Neural cell (in vitro differentiated cells): ENCODE results near the gene ICAM3. TPM values are rescaled to one million over a fixed set of nuclear protein-coding genes. Genes with fewer than 3 reads are reported as not detected.
"Not testable (repeated sequence)": the region's sequence is repeated elsewhere in the genome, so short reads cannot be mapped to it uniquely, and the experiment has no call there.

Experiments used
- H2AFZ ChIP-seq: fragments of 200-600, 300-800 bp; sonication (generic), shearing (Covaris generic); 2 replicates; pipeline ENCODE4 v1.6.0; 2014; ENCODE audit warnings: low read depth, mild to moderate bottlenecking, antibody characterized with exemption, low read length, moderate library complexity
- H3F3A ChIP-seq: fragments of 200-600 bp; shearing (Covaris generic); 2 replicates; pipeline ENCODE4 v1.6.1; 2016; ENCODE audit warnings: mild to moderate bottlenecking, moderate library complexity, mixed read lengths, antibody characterized with exemption, low read length; ENCODE audit not compliant: insufficient read depth, poor library complexity, severe bottlenecking
- H3K27ac ChIP-seq: fragments of 200-600, 300-800 bp; sonication (generic), shearing (Covaris generic); 2 replicates; pipeline ENCODE4 v1.5.1; 2014; ENCODE audit warnings: mild to moderate bottlenecking, low read length, moderate library complexity
- H3K27me3 ChIP-seq: fragments of 300-800, 200-600 bp; sonication (generic), shearing (Covaris generic); 2 replicates; pipeline ENCODE4 v1.6.0; 2014; ENCODE audit warnings: mild to moderate bottlenecking, low read depth, low read length, moderate library complexity; ENCODE audit not compliant: insufficient read depth
- H3K36me3 ChIP-seq: fragments of 300-800, 200-600 bp; sonication (generic), shearing (Covaris generic); 2 replicates; pipeline ENCODE4 v1.5.1; 2014; ENCODE audit warnings: mild to moderate bottlenecking, antibody characterized with exemption, low read length, moderate library complexity; ENCODE audit not compliant: insufficient read depth
- H3K4me2 ChIP-seq: fragments of 300-800, 200-600 bp; sonication (generic), shearing (Covaris generic); 2 replicates; pipeline ENCODE4 v1.6.0; 2014; ENCODE audit warnings: mild to moderate bottlenecking, low read length
- H3K4me3 ChIP-seq: fragments of 300-800, 200-600 bp; sonication (generic), shearing (Covaris generic); 2 replicates; pipeline ENCODE4 v1.5.1; 2014; ENCODE audit warnings: mild to moderate bottlenecking, low read length, moderate library complexity
- H3K79me2 ChIP-seq: fragments of 200-600 bp; shearing (Covaris generic); replicated peaks from 2 replicates; pipeline ENCODE4 v1.6.0; 2014; ENCODE audit warnings: mild to moderate bottlenecking, low read length, moderate library complexity; ENCODE audit not compliant: insufficient read depth
- H3K9ac ChIP-seq: fragments of 300-800, 200-600 bp; sonication (generic), shearing (Covaris generic); 2 replicates; pipeline ENCODE4 v1.6.1; 2016; ENCODE audit warnings: mild to moderate bottlenecking, low read length, mixed read lengths
- H3K9me2 ChIP-seq: fragments of 200-600 bp; shearing (Covaris generic); 2 replicates; pipeline ENCODE4 v1.6.1; 2016; ENCODE audit warnings: mild to moderate bottlenecking, low read length, mixed read lengths; ENCODE audit not compliant: insufficient read depth
- H3K9me3 ChIP-seq: fragments of 200-600, 300-800 bp; sonication (generic), shearing (Covaris generic); 2 replicates; pipeline ENCODE4 v1.6.1; 2016; ENCODE audit warnings: mild to moderate bottlenecking, mixed run types, low read length, moderate library complexity, mixed read lengths
- H4K20me1 ChIP-seq: fragments of 200-600 bp; shearing (Covaris generic); 2 replicates; pipeline ENCODE4 v1.6.1; 2016; ENCODE audit warnings: mild to moderate bottlenecking, mixed run types; ENCODE audit not compliant: insufficient read depth
- EP300 ChIP-seq: fragments of 450-650 bp; conservative IDR thresholded peaks from 2 replicates; pipeline ENCODE4 v1.6.1; 2014; ENCODE audit warnings: antibody characterized with exemption, mild to moderate bottlenecking, moderate library complexity; ENCODE audit not compliant: poor library complexity, severe bottlenecking
- EZH2 ChIP-seq: fragments of 200-600, 300-800 bp; shearing (Covaris generic), sonication (generic); IDR thresholded peaks from 2 replicates; pipeline ENCODE4 v1.6.1; 2014; ENCODE audit warnings: antibody characterized with exemption, low read length, borderline replicate concordance, mild to moderate bottlenecking; ENCODE audit not compliant: insufficient read depth, poor library complexity, severe bottlenecking
- MXI1 ChIP-seq: fragments of 450-650 bp; conservative IDR thresholded peaks from 2 replicates; pipeline ENCODE4 v1.6.1; 2014; ENCODE audit warnings: antibody characterized with exemption, mild to moderate bottlenecking; ENCODE audit not compliant: poor library complexity, severe bottlenecking
- POLR2AphosphoS5 ChIP-seq: IDR thresholded peaks from 2 replicates; pipeline ENCODE4 v1.6.1; 2012
- RAD21 ChIP-seq: fragments of 450-650 bp; conservative IDR thresholded peaks from 2 replicates; pipeline ENCODE4 v1.6.1; 2014; ENCODE audit warnings: antibody characterized with exemption, mild to moderate bottlenecking, moderate library complexity
- REST ChIP-seq: IDR thresholded peaks from 2 replicates; pipeline ENCODE4 v1.6.1; 2012; ENCODE audit warnings: borderline replicate concordance
- SMC3 ChIP-seq: fragments of 450-650 bp; conservative IDR thresholded peaks from 2 replicates; pipeline ENCODE4 v1.6.1; 2014; ENCODE audit warnings: antibody characterized with exemption, mild to moderate bottlenecking, moderate library complexity; ENCODE audit not compliant: poor library complexity
- TAF1 ChIP-seq: IDR thresholded peaks from 2 replicates; pipeline ENCODE4 v1.6.1; 2012; ENCODE audit warnings: low read depth
- polyA plus RNA-seq: library from polyadenylated mRNA; depleted of rRNA; stranded (reverse); fragments of >200 nt; gene quantifications from 2 replicates; pipeline ENCODE4 v1.2.3, GENCODE V29; 2014
- TF ChIP-seq, protein P1 (sequence below): fragments of 450-650 bp; IDR thresholded peaks from 2 replicates; pipeline ENCODE4 v1.5.1; 2014; ENCODE audit warnings: antibody characterized with exemption, mild to moderate bottlenecking, moderate library complexity; ENCODE audit not compliant: poor library complexity, severe bottlenecking

ICAM3 gene
- polyA plus RNA-seq, 1 donor from 2014 or later = 0.53 TPM

GRCh38 chr19:10379880-10380312 lies 40.5 kb upstream of the ICAM3 start:
- no peaks in the 10 kb centered on the region for H4K20me1 ChIP-seq
- H2AFZ ChIP-seq = peak overlapping the region; percentile 100
- no peaks in the 10 kb centered on the region for H3K9me2 ChIP-seq
- peaks cover 7% of the 10 kb centered on the region for H3K79me2 ChIP-seq
- H3F3A ChIP-seq = peaks cover 4% of the 10 kb centered on the region
- H3K36me3 ChIP-seq = no peaks in the 10 kb centered on the region
- H3K27me3 ChIP-seq = no peaks in the 10 kb centered on the region
- H3K4me3 ChIP-seq = peak overlapping the region; percentile 97
- H3K27ac ChIP-seq = peak overlapping the region; percentile 80
- peak overlapping the region; percentile 99 for H3K4me2 ChIP-seq
- no peaks in the 10 kb centered on the region for H3K9me3 ChIP-seq
- peak overlapping the region; percentile 90 for H3K9ac ChIP-seq
- no peak for TF ChIP-seq POLR2AphosphoS5
- no peak for TF ChIP-seq TAF1
- no peak for TF ChIP-seq MXI1

GRCh38 chr19:10378124-10378523 lies 38.7 kb upstream of the ICAM3 start:
- no peaks in the 10 kb centered on the region for H4K20me1 ChIP-seq

GRCh38 chr19:10377140-10377640 lies 37.8 kb upstream of the ICAM3 start:
- H3K27me3 ChIP-seq, H3K36me3 ChIP-seq, H2AFZ ChIP-seq, H3K9me3 ChIP-seq, H3K79me2 ChIP-seq, H3K27ac ChIP-seq, H3K4me3 ChIP-seq, H3F3A ChIP-seq, H3K9me2 ChIP-seq, H3K9ac ChIP-seq, H3K4me2 ChIP-seq, H4K20me1 ChIP-seq: not testable (repeated sequence)

More at GRCh38 chr19:10378124-10378523, 38.7 kb upstream of the ICAM3 start:
- TF ChIP-seq EP300 = no peak
- TF ChIP-seq SMC3 = no peak
- no peak for TF ChIP-seq MXI1
- no peak for TF ChIP-seq RAD21
- TF ChIP-seq, protein P1, sequence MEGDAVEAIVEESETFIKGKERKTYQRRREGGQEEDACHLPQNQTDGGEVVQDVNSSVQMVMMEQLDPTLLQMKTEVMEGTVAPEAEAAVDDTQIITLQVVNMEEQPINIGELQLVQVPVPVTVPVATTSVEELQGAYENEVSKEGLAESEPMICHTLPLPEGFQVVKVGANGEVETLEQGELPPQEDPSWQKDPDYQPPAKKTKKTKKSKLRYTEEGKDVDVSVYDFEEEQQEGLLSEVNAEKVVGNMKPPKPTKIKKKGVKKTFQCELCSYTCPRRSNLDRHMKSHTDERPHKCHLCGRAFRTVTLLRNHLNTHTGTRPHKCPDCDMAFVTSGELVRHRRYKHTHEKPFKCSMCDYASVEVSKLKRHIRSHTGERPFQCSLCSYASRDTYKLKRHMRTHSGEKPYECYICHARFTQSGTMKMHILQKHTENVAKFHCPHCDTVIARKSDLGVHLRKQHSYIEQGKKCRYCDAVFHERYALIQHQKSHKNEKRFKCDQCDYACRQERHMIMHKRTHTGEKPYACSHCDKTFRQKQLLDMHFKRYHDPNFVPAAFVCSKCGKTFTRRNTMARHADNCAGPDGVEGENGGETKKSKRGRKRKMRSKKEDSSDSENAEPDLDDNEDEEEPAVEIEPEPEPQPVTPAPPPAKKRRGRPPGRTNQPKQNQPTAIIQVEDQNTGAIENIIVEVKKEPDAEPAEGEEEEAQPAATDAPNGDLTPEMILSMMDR = no peak
- no peak for TF ChIP-seq POLR2AphosphoS5
- TF ChIP-seq TAF1 = no peak
- TF ChIP-seq REST = no peak
- no peak for TF ChIP-seq EZH2
- Histone ChIP-seq H3K27me3 (no peaks in the 10 kb centered on the region), H3K4me3 (no peak overlapping the region), H3K27ac (no peak overlapping the region), H3K9me3 (no peaks in the 10 kb centered on the region), H3K79me2 (peaks cover 7% of the 10 kb centered on the region), H3K36me3 (no peaks in the 10 kb centered on the region), H2AFZ (no peak overlapping the region), H3F3A (peaks cover 4% of the 10 kb centered on the region), H3K9ac (no peak overlapping the region), H3K4me2 (no peak overlapping the region), H3K9me2 (no peaks in the 10 kb centered on the region)
